HG02763 (cell line): Measurements from ENCODE around the gene AGO3.
"Not testable (repeated sequence)": the region's sequence is repeated elsewhere in the genome, so short reads cannot be mapped to it uniquely, and the experiment has no call there.

Experiments
- ATAC-seq: cut with Tn5 transposase; IDR thresholded peaks from one replicate; pipeline ENCODE4 v1.9.1; 2021; ENCODE audit warnings: mild to moderate bottlenecking, moderate library complexity; ENCODE audit not compliant: unreplicated experiment

AGO3 gene

GRCh38 chr1:36006941-36007500 lies 76.1 kb downstream of the AGO3 start:
- ATAC-seq, result no peak

GRCh38 chr1:36007741-36008140 lies 76.8 kb downstream of the AGO3 start:
- no peak for ATAC-seq

GRCh38 chr1:36008546-36009197 lies 77.8 kb downstream of the AGO3 start:
- no peak for ATAC-seq

- ATAC-seq, result no peak
These were observed 83.9 kb downstream of the AGO3 start for GRCh38 chr1:36014722-36015220.

DNA sequence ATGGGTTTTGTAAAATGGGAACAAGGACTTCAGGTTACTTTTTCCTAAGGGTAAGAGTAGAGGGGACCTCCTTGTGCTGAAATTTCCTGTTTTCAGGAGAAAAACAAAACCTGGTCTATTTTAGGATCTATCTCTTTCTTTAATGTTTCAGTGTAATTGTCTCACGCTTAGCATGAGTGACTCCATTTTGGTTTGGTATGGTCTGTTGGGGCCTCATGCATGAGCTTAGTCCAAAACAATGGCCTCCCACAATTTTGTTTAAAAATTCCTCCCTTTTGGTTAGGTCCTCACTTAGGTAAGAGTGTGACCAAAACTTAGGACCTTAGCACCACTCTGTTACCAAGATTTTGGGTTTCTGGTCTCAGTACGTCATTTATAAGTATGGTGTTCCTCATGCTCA lies 85.8 kb downstream of the AGO3 start:
- no peak for ATAC-seq

DNA sequence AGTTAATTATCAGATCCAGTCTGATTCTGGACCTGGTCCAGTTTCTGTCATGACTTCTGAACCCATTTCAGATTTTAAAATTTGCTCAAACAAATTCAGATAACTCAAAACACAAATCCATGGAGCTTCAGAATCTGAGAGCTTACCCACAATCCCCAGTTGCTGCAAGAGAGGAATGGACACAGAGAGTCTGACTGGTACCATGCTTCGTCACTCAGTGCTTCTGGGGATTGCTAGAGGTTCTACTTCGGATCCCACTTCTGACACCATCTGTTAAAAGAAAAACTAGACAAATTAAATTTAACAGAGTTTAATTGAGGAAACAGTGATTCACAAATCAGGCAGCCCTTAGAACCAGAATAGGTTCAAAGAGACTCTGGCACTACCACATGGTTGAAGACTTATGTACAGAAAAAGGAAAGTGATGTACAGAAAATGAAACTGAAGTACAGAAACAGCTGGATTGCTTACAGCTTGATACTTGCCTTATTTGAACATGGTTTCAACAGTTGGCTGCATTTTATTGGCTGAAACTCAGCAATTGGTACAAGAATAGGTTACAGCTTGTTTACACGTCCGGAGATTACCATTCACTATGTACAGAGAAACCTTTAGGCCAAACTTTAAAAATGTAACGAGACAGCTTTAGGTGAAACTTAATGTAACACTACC lies 92.3 kb downstream of the AGO3 start:
- no peak for ATAC-seq

DNA sequence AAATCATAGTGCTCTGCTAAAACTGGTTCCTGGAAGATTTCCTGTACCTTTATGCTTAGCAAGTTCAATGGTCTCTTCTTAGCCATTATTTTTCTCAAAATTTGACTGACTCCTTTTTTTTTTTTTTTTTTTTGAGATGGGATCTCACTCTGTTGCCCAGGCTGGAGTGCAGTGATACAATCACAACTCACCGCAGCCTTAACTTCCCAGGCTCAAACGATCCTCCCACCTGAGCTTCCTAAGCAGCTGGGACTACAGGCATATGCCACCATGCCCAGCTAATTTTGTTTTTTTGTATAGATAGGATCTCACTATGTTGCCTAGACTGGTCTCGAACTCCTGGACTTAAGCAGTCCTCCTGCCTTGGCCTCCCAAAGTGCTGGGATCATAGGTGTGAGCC lies 93.1 kb downstream of the AGO3 start:
- not testable (repeated sequence) for ATAC-seq

DNA sequence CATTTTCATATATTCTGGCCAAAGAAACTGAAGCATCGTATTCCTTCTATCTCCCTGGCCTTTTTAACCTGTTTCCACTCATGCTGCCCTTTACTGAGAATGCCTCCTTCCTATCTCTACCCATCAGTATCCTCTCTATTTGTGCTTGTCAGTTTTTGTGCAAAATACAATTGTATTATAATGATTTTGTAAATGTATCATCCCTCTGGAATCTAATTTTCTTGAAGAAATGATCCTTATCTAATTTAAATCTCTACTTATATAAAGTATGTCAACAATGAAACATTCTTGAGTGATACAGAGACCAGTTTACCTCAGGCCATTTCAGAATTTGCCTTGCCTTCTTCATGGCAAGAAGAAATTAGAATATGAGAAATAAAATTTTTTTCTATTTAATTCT lies 93.9 kb downstream of the AGO3 start:
- no peak for ATAC-seq

- no peak for ATAC-seq
These were observed 96.9 kb downstream of the AGO3 start for GRCh38 chr1:36027766-36028165.

DNA sequence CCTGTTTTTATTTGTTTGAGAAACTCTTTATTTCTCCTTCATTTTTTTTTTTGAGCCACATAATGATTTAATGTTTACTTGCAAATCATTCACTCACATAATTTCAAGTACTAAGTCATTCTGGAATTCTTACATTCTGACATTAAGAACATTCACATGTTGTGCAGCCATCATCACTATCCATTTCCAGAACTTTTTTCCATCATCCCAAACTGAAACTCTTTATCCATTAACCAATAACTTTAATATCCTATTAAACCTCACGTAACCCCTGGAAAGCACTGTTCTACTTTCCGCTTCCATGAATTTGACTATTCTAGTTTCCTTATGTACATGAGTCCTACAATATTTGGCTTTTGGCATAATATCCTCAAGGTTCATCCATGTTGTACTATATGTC lies 100.5 kb downstream of the AGO3 start:
- ATAC-seq, result no peak

- no peak for ATAC-seq
These were observed 103.8 kb downstream of the AGO3 start for GRCh38 chr1:36034692-36035091.

- no peak for ATAC-seq
These were observed 104.2 kb downstream of the AGO3 start for GRCh38 chr1:36035154-36035553.

- no peak for ATAC-seq
These were observed 109.3 kb downstream of the AGO3 start for GRCh38 chr1:36040238-36040637.

DNA sequence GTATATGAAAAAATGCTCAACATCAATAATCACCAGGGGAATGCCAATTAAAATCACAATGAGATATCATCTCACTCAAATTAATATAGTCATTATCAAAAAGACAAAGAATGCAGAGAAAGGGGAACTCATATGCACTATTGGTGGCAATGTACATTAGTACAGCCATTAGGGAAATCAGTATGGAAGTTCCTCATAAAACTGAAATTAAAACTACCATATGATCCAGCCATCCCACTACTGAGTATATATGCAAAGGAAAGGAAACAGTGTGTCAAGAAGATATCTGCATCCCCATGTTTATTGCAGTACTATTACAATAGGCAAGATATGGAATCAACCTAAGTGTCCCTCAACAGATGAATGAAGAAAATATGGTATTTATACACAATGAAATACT lies 120.9 kb downstream of the AGO3 start:
- ATAC-seq, result no peak

DNA sequence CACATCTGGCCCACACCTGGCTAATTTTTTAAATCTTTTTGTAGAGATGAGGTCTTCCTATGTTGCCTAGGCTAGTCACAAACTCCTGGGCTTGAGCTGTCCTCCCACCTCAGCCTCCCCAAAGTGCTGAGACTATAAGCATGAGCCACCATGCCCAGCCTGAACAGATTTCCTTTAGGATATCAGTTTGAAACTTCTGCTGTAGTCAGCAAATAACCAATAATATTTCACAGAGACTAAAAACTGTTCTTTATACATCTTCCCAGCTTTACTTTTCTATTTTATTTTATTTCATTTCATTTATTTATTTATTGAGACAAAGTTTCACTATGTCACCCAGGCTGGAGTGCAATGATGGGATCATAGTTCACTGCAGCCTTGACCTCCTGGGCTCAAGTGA lies 123.1 kb downstream of the AGO3 start:
- no peak for ATAC-seq

GRCh38 chr1:36055706-36056105 lies 124.8 kb downstream of the AGO3 start:
- no peak for ATAC-seq

DNA sequence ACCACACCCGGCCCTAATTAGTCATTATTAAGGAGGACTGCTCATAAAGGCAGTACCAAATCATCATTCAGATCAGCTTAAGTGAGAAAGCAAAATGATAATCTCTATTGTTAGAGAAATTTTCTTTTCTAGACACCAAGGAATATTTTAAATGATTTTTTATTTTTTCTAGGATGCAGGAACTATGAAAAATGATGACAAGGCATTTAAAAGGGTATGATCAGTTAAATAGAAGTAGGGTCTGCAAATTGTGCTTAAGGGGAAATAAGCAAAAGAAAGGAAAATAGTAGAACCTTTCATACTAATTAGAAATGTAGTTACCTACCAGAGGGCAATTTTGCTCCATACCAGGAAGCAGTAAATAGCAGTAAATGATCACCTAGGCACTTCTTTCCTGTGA lies 131.4 kb downstream of the AGO3 start:
- no peak for ATAC-seq

- ATAC-seq, result no peak
These were observed 137.0 kb downstream of the AGO3 start for GRCh38 chr1:36067871-36068270.

GRCh38 chr1:36068866-36069265 lies 138.0 kb downstream of the AGO3 start:
- no peak for ATAC-seq

DNA sequence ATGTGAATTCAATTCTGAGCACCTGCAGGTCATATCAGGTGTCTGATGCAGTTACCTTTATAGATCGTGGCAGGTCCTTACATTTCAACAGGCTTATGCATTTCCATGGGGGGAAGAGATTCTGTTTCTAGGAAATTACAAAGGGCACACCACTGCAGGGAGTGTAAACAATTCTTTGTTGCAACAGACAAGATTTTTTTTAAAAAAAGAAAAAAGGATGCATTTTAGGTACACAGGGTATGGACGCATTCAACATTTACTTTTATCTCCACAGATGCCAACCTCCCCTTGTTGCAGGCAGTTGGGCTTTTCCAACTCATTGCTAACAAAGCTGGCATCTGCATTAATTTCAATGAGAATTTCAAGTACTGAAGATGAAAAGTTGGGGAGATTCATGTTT lies 139.4 kb downstream of the AGO3 start:
- ATAC-seq, result no peak

DNA sequence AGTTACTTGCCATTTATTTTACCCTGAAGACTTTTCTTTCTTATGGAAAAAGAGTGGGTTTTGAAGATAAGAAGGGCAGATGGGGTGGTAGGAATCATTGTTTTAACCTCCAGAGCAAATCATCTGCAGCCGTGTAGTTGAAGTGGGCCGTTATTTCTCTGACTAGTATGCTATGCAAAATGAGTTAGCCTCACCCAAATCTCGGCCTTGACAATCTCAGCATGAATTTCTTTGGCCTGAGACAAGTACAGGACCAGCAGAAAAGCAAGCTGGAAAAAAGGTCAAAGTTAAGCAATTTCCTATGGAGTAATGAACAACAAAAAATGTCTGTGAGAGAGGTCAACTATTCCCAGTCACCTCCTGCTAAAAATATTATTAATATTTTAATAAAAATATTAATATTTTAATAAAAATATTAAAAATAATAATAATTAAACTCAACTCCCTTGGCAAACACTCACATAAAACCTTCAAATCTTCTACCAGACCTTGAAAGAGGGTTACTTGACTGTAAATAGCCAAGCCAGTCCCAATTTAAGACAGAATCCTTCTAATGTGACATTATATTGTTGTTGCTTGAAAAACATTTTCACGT lies 146.2 kb downstream of the AGO3 start:
- ATAC-seq, result no peak

DNA sequence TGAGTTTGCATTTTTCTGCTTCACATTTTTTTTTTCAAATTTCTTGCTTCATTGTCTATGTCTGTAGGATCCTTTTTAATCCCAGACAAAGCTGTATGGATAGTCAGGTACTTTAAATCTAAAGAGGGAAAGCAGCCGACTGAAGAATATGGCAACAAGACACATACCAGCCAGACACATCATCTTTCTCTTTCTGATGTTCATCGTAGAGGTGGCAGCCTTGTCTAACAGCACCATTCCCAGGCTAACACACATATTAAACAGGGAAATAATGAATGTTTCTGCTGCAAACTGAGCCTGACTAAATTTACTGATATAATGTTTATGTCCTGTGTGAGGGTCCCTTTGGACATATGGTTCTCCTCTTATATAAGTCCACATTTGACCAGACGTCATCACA lies 149.3 kb downstream of the AGO3 start:
- no peak for ATAC-seq
